DND-41 (cell line): ENCODE results near the gene LGI1.

Experiments
- CTCF ChIP-seq: IDR thresholded peaks from 2 replicates; pipeline ENCODE4 v1.5.1; 2012; ENCODE audit warnings: borderline replicate concordance, low read length, moderate library complexity, mild to moderate bottlenecking; ENCODE audit not compliant: poor library complexity, severe bottlenecking; ENCODE audit errors: extremely low read depth
- EZH2 ChIP-seq: IDR thresholded peaks from 3 replicates; pipeline ENCODE4 v1.6.1; 2012; ENCODE audit warnings: borderline replicate concordance, low read depth, mild to moderate bottlenecking, moderate library complexity, low read length, inconsistent platforms; ENCODE audit not compliant: severe bottlenecking

DNA sequence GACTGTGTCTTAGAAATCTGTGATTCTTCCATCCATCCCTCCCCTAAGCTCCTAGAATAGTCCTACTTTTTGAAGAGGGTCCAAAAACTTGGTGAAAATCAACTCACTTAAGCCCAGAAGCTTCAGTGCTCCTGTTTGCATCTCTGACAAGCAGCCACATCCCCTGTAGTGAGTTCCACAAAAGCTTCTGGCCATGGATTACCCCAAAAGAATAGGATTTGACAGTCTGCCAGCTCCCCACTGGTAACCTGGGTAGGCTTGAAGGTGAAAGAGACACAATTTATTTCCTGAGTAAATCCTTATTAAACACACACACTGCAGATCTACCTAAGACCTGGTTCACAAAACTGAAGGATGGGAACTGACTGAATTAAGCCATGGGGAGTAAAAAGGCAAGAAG is 46.5 kb downstream of the LGI1 start:
- TF ChIP-seq CTCF (no peak), EZH2 (no peak)
